ENCODE results near the gene TMEM171.
A peak's percentile ranks its signal among the peaks of the same experiment; 100 is the strongest.

TMEM171 gene

GRCh38 chr5:73118391-73118973 lies 1.9 kb upstream of the TMEM171 start:
- no peak overlapping the region for H3K4me3 ChIP-seq (ENCODE audit: low read depth, low read length)
- DNase-seq (ENCODE audit: low read depth), result no peak

GRCh38 chr5:73119451-73120157 lies 771 bp upstream of the TMEM171 start:
- no peak for DNase-seq (ENCODE audit: low read depth)

GRCh38 chr5:73121119-73121463 lies 716 bp downstream of the TMEM171 start:
- no peak for DNase-seq (ENCODE audit: low read depth)
- peak overlapping the region; percentile 62 for H3K4me3 ChIP-seq (ENCODE audit: low read depth, low read length)

More at GRCh38 chr5:73119451-73120157, 771 bp upstream of the TMEM171 start:
- peak overlapping the region; percentile 62 for H3K4me3 ChIP-seq (ENCODE audit: low read depth, low read length)

GRCh38 chr5:73122875-73123810 lies 2.8 kb downstream of the TMEM171 start:
- peak; percentile 61 for DNase-seq (ENCODE audit: low read depth)
- no peak overlapping the region for H3K4me3 ChIP-seq (ENCODE audit: low read depth, low read length)

- DNase-seq (ENCODE audit: low read depth), result no peak
- no peak overlapping the region for H3K4me3 ChIP-seq (ENCODE audit: low read depth, low read length)
Observed at GRCh38 chr5:73125289-73125688, 4.9 kb downstream of the TMEM171 start.

GRCh38 chr5:73126381-73126780 lies 6.0 kb downstream of the TMEM171 start:
- H3K4me3 ChIP-seq (ENCODE audit: low read depth, low read length), result no peak overlapping the region
- no peak for DNase-seq (ENCODE audit: low read depth)

- H3K4me3 ChIP-seq (ENCODE audit: low read depth, low read length), result no peak overlapping the region
- no peak for DNase-seq (ENCODE audit: low read depth)
Observed at GRCh38 chr5:73126957-73127356, 6.6 kb downstream of the TMEM171 start.

GRCh38 chr5:73129143-73129542 lies 8.8 kb downstream of the TMEM171 start:
- no peak for DNase-seq (ENCODE audit: low read depth)
- no peak overlapping the region for H3K4me3 ChIP-seq (ENCODE audit: low read depth, low read length)

GRCh38 chr5:73130811-73131210 lies 10.4 kb downstream of the TMEM171 start:
- DNase-seq (ENCODE audit: low read depth), result no peak

GRCh38 chr5:73131711-73132425 lies 11.5 kb downstream of the TMEM171 start:
- no peak overlapping the region for H3K4me3 ChIP-seq (ENCODE audit: low read depth, low read length)
- DNase-seq (ENCODE audit: low read depth), result no peak

More at GRCh38 chr5:73130811-73131210, 10.4 kb downstream of the TMEM171 start:
- no peak overlapping the region for H3K4me3 ChIP-seq (ENCODE audit: low read depth, low read length)

- no peak for DNase-seq (ENCODE audit: low read depth)
- H3K4me3 ChIP-seq (ENCODE audit: low read depth, low read length), result no peak overlapping the region
Observed at GRCh38 chr5:73132759-73133158, 12.4 kb downstream of the TMEM171 start.

GRCh38 chr5:73135021-73135420 lies 14.6 kb downstream of the TMEM171 start:
- H3K4me3 ChIP-seq (ENCODE audit: low read depth, low read length), result no peak overlapping the region
- DNase-seq (ENCODE audit: low read depth), result no peak

GRCh38 chr5:73135429-73136054 lies 15.2 kb downstream of the TMEM171 start:
- H3K4me3 ChIP-seq (ENCODE audit: low read depth, low read length), result no peak overlapping the region
- DNase-seq (ENCODE audit: low read depth), result no peak

- no peak overlapping the region for H3K4me3 ChIP-seq (ENCODE audit: low read depth, low read length)
Observed at GRCh38 chr5:73136055-73136562, 15.7 kb downstream of the TMEM171 start.

GRCh38 chr5:73137563-73138530 lies 17.5 kb downstream of the TMEM171 start:
- DNase-seq (ENCODE audit: low read depth), result no peak
- no peak overlapping the region for H3K4me3 ChIP-seq (ENCODE audit: low read depth, low read length)

More at GRCh38 chr5:73136055-73136562, 15.7 kb downstream of the TMEM171 start:
- no peak for DNase-seq (ENCODE audit: low read depth)

- DNase-seq (ENCODE audit: low read depth), result no peak
- H3K4me3 ChIP-seq (ENCODE audit: low read depth, low read length), result no peak overlapping the region
Observed at GRCh38 chr5:73139485-73139884, 19.1 kb downstream of the TMEM171 start.

GRCh38 chr5:73140801-73141200 lies 20.4 kb downstream of the TMEM171 start:
- no peak overlapping the region for H3K4me3 ChIP-seq (ENCODE audit: low read depth, low read length)
- DNase-seq (ENCODE audit: low read depth), result no peak

GRCh38 chr5:73142035-73142434 lies 21.7 kb downstream of the TMEM171 start:
- H3K4me3 ChIP-seq (ENCODE audit: low read depth, low read length), result no peak overlapping the region
- DNase-seq (ENCODE audit: low read depth), result no peak
